Kidney epithelial cell (primary cell): ENCODE data around the gene TRIM36. TPM values are rescaled to one million over a fixed set of nuclear protein-coding genes. Genes with fewer than 3 reads are reported as not detected.

ENCODE experiments used
- DNase-seq: peaks from one replicate; pipeline ENCODE4 v3.0.0-alpha.2; 2010; ENCODE audit warnings: low read depth
- H3K27me3 ChIP-seq: 2 replicates; pipeline ENCODE4 v1.6.0; 2011; ENCODE audit warnings: low read length; ENCODE audit not compliant: control insufficient read depth, insufficient read depth
- H3K36me3 ChIP-seq: 2 replicates; pipeline ENCODE4 v1.5.1; 2011; ENCODE audit warnings: low read length; ENCODE audit not compliant: control insufficient read depth, insufficient read depth
- H3K4me3 ChIP-seq: 2 replicates; pipeline ENCODE4 v1.5.1; 2011; ENCODE audit warnings: low read depth, mild to moderate bottlenecking, control low read depth, low read length
- total RNA-seq: library from RNA; depleted of rRNA; stranded (reverse); fragments of >200 nt; gene quantifications from 2 replicates; pipeline ENCODE4 v1.2.3, GENCODE V29; 2015
- TF ChIP-seq, protein P1 (sequence below): IDR thresholded peaks from 2 replicates; pipeline ENCODE4 v1.5.1; 2011; ENCODE audit warnings: mild to moderate bottlenecking, moderate library complexity, low read length, control low read depth, inconsistent platforms; ENCODE audit not compliant: insufficient read depth, poor library complexity, severe bottlenecking

The TRIM36 gene
- total RNA-seq, 1 donor from 2014 or later = 7.9 TPM

DNA sequence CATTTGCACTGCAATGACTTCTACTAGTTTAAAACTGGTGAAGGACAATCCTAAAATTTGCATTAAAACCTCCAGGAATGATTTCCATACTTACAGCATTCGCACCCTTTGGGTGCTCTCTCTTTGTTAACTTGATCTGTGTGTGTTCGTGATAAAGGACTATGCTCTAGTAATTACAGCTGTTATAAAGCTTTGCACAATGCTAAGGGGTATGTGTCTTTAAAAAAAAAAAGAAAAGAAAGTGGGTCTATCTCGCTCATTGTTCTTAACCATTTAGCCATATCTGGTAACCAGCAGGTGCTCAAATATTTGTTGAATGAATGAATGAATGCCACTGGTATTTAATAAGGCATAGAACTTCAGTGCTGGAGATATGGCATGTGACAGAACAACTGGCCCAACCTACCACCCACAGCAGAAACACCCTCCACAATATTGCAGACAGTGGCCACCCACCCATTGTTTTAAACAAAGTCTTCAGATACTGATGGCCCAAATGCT is 8.7 kb downstream of the TRIM36 start:
- Histone ChIP-seq H3K27me3 (no peaks in the 10 kb centered on the region), H3K4me3 (no peak overlapping the region), H3K36me3 (no peaks in the 10 kb centered on the region)
- DNase-seq = no peak
- TF ChIP-seq, protein P1, sequence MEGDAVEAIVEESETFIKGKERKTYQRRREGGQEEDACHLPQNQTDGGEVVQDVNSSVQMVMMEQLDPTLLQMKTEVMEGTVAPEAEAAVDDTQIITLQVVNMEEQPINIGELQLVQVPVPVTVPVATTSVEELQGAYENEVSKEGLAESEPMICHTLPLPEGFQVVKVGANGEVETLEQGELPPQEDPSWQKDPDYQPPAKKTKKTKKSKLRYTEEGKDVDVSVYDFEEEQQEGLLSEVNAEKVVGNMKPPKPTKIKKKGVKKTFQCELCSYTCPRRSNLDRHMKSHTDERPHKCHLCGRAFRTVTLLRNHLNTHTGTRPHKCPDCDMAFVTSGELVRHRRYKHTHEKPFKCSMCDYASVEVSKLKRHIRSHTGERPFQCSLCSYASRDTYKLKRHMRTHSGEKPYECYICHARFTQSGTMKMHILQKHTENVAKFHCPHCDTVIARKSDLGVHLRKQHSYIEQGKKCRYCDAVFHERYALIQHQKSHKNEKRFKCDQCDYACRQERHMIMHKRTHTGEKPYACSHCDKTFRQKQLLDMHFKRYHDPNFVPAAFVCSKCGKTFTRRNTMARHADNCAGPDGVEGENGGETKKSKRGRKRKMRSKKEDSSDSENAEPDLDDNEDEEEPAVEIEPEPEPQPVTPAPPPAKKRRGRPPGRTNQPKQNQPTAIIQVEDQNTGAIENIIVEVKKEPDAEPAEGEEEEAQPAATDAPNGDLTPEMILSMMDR = no peak

DNA sequence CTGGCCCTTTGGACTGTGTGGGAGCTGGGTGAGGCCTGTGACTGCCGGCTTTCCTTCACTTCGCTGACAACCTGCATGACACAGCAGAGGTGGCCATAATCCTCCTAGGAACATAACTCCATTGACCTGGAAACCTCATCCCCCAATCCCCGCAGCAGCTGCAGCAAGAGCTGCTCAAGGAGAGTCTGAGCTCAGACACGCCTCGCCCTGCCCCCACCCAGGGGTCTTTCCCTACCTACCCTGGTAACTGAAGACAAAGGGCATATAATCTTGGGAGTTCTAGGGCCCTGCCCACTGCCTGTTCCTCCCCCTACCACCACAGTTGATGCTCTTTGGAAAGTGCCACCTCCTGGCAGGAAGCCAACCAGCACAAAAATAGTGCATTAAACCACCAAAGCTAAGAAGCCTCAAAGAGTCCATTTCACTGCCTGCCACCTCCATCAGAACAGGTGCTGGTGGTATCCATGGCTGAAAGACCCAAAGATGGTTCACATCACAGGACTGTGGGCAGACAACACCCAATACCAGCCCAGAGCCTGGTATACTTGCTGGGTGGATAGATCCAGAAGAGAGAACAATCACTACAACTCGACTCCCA is 18.4 kb downstream of the TRIM36 start:
- TF ChIP-seq, protein P1 = no peak
- no peak overlapping the region for H3K4me3 ChIP-seq
- H3K27me3 ChIP-seq = no peaks in the 10 kb centered on the region
- H3K36me3 ChIP-seq = no peaks in the 10 kb centered on the region
- no peak for DNase-seq

DNA sequence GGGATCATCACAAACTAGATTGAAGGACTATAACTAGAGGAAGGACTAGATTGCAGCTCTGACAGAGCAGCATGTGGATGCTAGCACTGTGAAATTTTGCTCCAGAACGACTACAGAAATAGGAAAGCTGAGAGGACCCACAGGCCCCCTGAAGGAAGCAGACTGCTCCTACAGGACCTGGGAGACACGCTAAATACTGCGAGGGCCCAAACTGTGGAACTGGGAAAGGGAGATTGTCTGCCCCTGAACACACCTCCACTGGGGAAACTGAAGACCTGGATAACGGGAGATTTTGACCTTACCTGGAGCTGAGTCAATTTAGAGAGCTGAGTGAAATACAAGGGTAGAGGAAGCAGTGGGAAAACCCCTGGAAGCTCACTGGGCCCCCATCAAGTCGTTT is 19.2 kb downstream of the TRIM36 start:
- TF ChIP-seq, protein P1 = no peak
- Histone ChIP-seq H3K4me3 (no peak overlapping the region), H3K27me3 (no peaks in the 10 kb centered on the region), H3K36me3 (no peaks in the 10 kb centered on the region)
- no peak for DNase-seq

DNA sequence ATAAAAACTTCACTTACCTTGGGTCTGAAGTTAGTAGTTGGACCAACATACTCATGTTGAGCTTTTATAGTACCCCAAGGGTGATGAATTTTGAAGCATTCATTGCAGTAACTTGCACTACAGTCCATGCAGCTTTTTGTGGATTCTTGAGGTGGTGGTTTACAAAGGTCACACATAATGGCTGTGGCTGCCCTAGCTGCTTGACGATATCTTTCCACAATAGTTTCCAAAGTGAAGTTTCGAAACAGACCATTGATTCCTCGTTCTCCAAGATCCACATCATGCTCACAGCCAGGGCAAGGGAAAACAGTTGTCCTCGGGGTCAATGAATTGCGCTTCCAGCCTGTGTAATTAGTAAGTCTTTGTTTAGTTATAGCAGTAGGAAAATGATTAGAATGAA is 22.7 kb downstream of the TRIM36 start:
- H3K4me3 ChIP-seq = no peak overlapping the region
- H3K27me3 ChIP-seq = no peaks in the 10 kb centered on the region
- TF ChIP-seq, protein P1 = no peak
- no peak for DNase-seq
- no peaks in the 10 kb centered on the region for H3K36me3 ChIP-seq

DNA sequence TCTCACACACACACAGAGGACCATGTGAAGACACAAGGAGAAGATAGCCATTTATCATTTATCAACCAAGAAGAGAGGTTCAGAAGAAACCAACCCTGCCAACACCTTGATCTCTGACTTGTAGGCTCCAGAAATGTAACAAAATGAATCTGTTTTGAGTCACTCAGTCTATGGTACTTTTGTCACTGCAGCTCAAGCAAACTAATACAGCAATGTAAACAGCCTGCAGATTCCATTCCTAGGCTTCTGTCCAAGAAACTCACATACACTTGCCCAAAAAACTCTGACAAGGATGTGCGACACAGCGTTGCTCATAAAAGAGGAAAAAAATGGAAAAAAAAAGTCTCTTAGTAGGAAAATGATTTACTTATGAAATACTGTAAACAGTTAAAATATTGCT is 33.4 kb downstream of the TRIM36 start:
- TF ChIP-seq, protein P1 = no peak
- Histone ChIP-seq H3K27me3 (no peaks in the 10 kb centered on the region), H3K36me3 (no peaks in the 10 kb centered on the region), H3K4me3 (no peak overlapping the region)
- no peak for DNase-seq

DNA sequence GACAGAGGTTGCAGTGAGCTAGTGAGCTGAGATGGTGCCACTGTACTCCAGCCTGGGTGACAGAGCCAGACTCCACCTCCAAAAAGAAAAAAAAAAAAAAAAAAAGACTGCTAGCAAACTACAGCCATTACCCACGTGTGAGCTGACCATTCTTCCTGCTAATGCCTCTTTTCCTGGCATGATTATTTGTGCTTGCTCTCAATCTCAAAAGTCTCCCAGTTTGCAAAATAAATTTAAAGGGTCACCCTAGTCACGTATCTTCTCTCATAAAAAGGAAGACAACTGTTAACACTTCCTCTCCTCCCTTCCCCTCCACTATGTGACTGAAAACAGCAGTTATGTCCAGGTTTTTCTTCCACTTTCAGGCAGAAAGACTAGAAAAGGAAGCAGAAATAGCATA is 37.2 kb downstream of the TRIM36 start:
- Histone ChIP-seq H3K27me3 (no peaks in the 10 kb centered on the region), H3K4me3 (no peak overlapping the region), H3K36me3 (no peaks in the 10 kb centered on the region)
- TF ChIP-seq, protein P1 = no peak
- DNase-seq = no peak
